NCI-H345 (cell line): Measurements from ENCODE around the gene LPO.

Source experiments
- DNase-seq: peaks from one replicate; lab custom pipeline; 2025; lab: John Stamatoyannopoulos, UW

LPO gene

DNA sequence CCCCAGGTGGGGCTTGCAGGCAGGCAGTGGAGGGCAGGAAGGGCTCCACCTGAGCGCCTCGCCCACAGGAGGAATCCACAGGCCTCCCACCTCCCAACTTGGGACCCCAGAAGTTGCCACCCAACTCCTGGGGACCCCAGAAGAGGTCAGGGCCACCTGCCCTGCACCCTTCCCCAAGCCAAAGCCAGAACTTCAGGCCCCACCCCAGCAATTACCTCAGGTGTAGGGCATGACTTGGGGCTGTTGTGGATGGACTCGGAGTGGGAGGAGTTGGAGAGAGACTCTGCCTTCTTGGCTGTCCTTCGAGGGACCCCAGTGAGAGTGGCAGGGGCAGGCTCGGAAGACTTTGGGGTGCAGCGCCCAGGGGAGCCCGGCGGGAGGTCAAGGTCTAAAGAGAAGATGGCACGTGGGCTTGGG, 79.7 kb downstream of the LPO start:
- no peak for DNase-seq
